H1 (cell line): ENCODE measurements around the gene LAPTM4A. TPM values are rescaled to one million over a fixed set of nuclear protein-coding genes. Genes with fewer than 3 reads are reported as not detected.

Experiments
- CTCF ChIA-PET: fragments of 300-600 bp; sonication (Branson Sonifier 250); formaldehyde crosslinking; loops from one replicate; lab custom pipeline; 2021; ENCODE audit not compliant: partially characterized antibody; lab: Charles Lee
- POLR2A ChIA-PET: fragments of 300-600 bp; sonication (Branson Sonifier 250); formaldehyde crosslinking; loops from one replicate; lab custom pipeline; 2021; ENCODE audit warnings: inconsistent platforms; ENCODE audit not compliant: partially characterized antibody; lab: Charles Lee
- DNase-seq, 2 experiments: peaks; one replicate each; pipeline versions ENCODE4 v3.0.0 to v3.0.0-alpha.2; 2010 to 2022; ENCODE audit warnings: low spot score in 2 of 2, low read depth in 1 of 2, mixed read lengths in 1 of 2
- FAIRE-seq: peaks from 2 replicates; lab custom pipeline; 2011; peaks lifted over from hg19 to GRCh38; lab: Jason Lieb, UNC
- H2AFZ ChIP-seq: 2 replicates; pipeline ENCODE4 v1.8.1; 2012; ENCODE audit warnings: low read length, inconsistent platforms
- H2AK5ac ChIP-seq: 2 replicates; pipeline ENCODE4 v1.6.1; 2013; ENCODE audit warnings: low read depth, low read length
- H2BK120ac ChIP-seq: replicated peaks from 2 replicates; pipeline ENCODE3; 2013; ENCODE audit warnings: low read depth, low read length, inconsistent platforms
- H2BK12ac ChIP-seq: 2 replicates; pipeline ENCODE4 v1.6.1; 2013; ENCODE audit warnings: low read depth, low read length
- H2BK15ac ChIP-seq: 2 replicates; pipeline ENCODE4 v1.6.1; 2013; ENCODE audit warnings: low read length
- H2BK20ac ChIP-seq: 2 replicates; pipeline ENCODE4 v1.6.1; 2013; ENCODE audit warnings: low read length
- H2BK5ac ChIP-seq: 2 replicates; pipeline ENCODE4 v1.6.1; 2013; ENCODE audit warnings: low read depth, low read length
- H3K14ac ChIP-seq: 2 replicates; pipeline ENCODE4 v1.6.1; 2013; ENCODE audit warnings: inconsistent platforms; ENCODE audit not compliant: insufficient read length
- H3K18ac ChIP-seq: 2 replicates; pipeline ENCODE4 v1.6.1; 2013; ENCODE audit warnings: low read length; ENCODE audit errors: extremely low read depth
- H3K23ac ChIP-seq: 2 replicates; pipeline ENCODE4 v1.6.1; 2013; ENCODE audit warnings: inconsistent platforms; ENCODE audit not compliant: insufficient read length
- H3K23me2 ChIP-seq: 2 replicates; pipeline ENCODE4 v1.6.1; 2013; ENCODE audit warnings: low read depth, low read length
- H3K27ac ChIP-seq: 2 replicates; pipeline ENCODE4 v1.6.1; 2011; ENCODE audit warnings: low read depth, low read length, inconsistent platforms
- H3K27me3 ChIP-seq, 4 experiments: replicated peaks in 1 of 4; 1 replicate in 1 of 4; 2 replicates in 3 of 4; pipeline versions ENCODE4 v1.6.1 to v1.8.1; 2011 to 2013; ENCODE audit warnings: low read length in 3 of 4, mild to moderate bottlenecking in 3 of 4, inconsistent platforms in 2 of 4, mixed read lengths in 2 of 4, moderate library complexity in 1 of 4; ENCODE audit not compliant: control insufficient read depth in 3 of 4, insufficient read depth in 3 of 4; ENCODE audit errors: extremely low read depth in 1 of 4
- H3K36me3 ChIP-seq, 4 experiments: 2 replicates each; pipeline versions ENCODE4 v1.6.1 to v1.8.1; 2011 to 2013; ENCODE audit warnings: mild to moderate bottlenecking in 4 of 4, low read length in 3 of 4, moderate library complexity in 2 of 4, control low read depth in 1 of 4, inconsistent platforms in 1 of 4; ENCODE audit not compliant: insufficient read depth in 4 of 4, control insufficient read depth in 2 of 4
- H3K4ac ChIP-seq: replicated peaks from 2 replicates; pipeline ENCODE3; 2013; ENCODE audit warnings: low read length, low read depth, mixed read lengths, inconsistent platforms; ENCODE audit not compliant: insufficient read length
- H3K4me1 ChIP-seq, 4 experiments: replicated peaks in 1 of 4; 1 replicate in 1 of 4; 2 replicates in 3 of 4; pipeline versions ENCODE4 v1.6.1 to v1.8.1; 2011 to 2013; ENCODE audit warnings: low read length in 3 of 4, inconsistent platforms in 2 of 4, mixed read lengths in 1 of 4; ENCODE audit not compliant: insufficient read depth in 4 of 4, control insufficient read depth in 3 of 4
- H3K4me2 ChIP-seq, 2 experiments: 2 replicates each; pipeline versions ENCODE4 v1.6.1 to v1.8.1; 2011 to 2013; ENCODE audit warnings: low read depth in 2 of 2, low read length in 2 of 2, control low read depth in 1 of 2, inconsistent platforms in 1 of 2, mild to moderate bottlenecking in 1 of 2; ENCODE audit not compliant: insufficient read depth in 1 of 2
- H3K4me3 ChIP-seq, 4 experiments: fragments of 200-600, 300-600 bp in 1 of 4; sonication (generic), shearing (Covaris generic), sonication (Bioruptor Twin) in 1 of 4; 2 replicates each; pipeline versions ENCODE4 v1.5.1 to v1.8.1; 2011 to 2016; ENCODE audit warnings: low read length in 4 of 4, low read depth in 3 of 4, control low read depth in 2 of 4, inconsistent platforms in 2 of 4, mild to moderate bottlenecking in 2 of 4, mixed read lengths in 1 of 4, moderate library complexity in 1 of 4; ENCODE audit not compliant: insufficient read depth in 2 of 4; ENCODE audit errors: extremely low read depth in 1 of 4
- H3K56ac ChIP-seq: replicated peaks from 2 replicates; pipeline ENCODE3; 2013; ENCODE audit warnings: low read depth, mild to moderate bottlenecking, mixed read lengths, low read length, inconsistent platforms; ENCODE audit not compliant: insufficient read length
- H3K79me1 ChIP-seq: 2 replicates; pipeline ENCODE4 v1.6.1; 2013; ENCODE audit warnings: low read depth, low read length, control low read depth
- H3K79me2 ChIP-seq, 2 experiments: 2 replicates each; pipeline versions ENCODE4 v1.6.1 to v1.8.1; 2012 to 2013; ENCODE audit warnings: low read length in 2 of 2, mild to moderate bottlenecking in 2 of 2, inconsistent platforms in 1 of 2; ENCODE audit not compliant: insufficient read depth in 2 of 2, control insufficient read depth in 1 of 2
- H3K9ac ChIP-seq, 4 experiments: replicated peaks in 1 of 4; 1 replicate in 1 of 4; 2 replicates in 3 of 4; pipeline versions ENCODE4 v1.6.1 to v1.8.1; 2011 to 2013; ENCODE audit warnings: low read depth in 3 of 4, low read length in 3 of 4, control low read depth in 2 of 4, mild to moderate bottlenecking in 2 of 4, moderate library complexity in 2 of 4, inconsistent platforms in 1 of 4; ENCODE audit errors: extremely low read depth in 1 of 4
- H3K9me3 ChIP-seq, 2 experiments: 2 replicates each; pipeline versions ENCODE4 v1.6.1 to v1.8.1; 2012 to 2013; ENCODE audit warnings: mild to moderate bottlenecking in 2 of 2, moderate library complexity in 2 of 2, control low read depth in 1 of 2, inconsistent platforms in 1 of 2, low read depth in 1 of 2, low read length in 1 of 2, mixed read lengths in 1 of 2; ENCODE audit not compliant: insufficient read depth in 2 of 2
- H4K20me1 ChIP-seq, 2 experiments: replicated peaks in 1 of 2; 2 replicates each; pipeline versions ENCODE3 to v1.8.1; 2011 to 2013; ENCODE audit warnings: inconsistent platforms in 2 of 2, low read length in 2 of 2, mild to moderate bottlenecking in 1 of 2; ENCODE audit not compliant: insufficient read depth in 2 of 2, control insufficient read depth in 1 of 2
- H4K5ac ChIP-seq: 2 replicates; pipeline ENCODE4 v1.6.1; 2013; ENCODE audit warnings: low read length, low read depth, mixed read lengths, inconsistent platforms; ENCODE audit not compliant: insufficient read length
- H4K8ac ChIP-seq: 2 replicates; pipeline ENCODE4 v1.8.0; 2013; ENCODE audit warnings: mild to moderate bottlenecking, moderate library complexity, low read length, inconsistent platforms; ENCODE audit not compliant: insufficient read depth; ENCODE audit errors: extremely low read depth
- H4K91ac ChIP-seq: replicated peaks from 2 replicates; pipeline ENCODE3; 2013; ENCODE audit warnings: low read length, mixed read lengths, inconsistent platforms; ENCODE audit not compliant: insufficient read length
- BRCA1 ChIP-seq: IDR thresholded peaks from 2 replicates; pipeline ENCODE4 v1.6.1; 2012; ENCODE audit warnings: low read depth, low read length, improper control_type of control experiment
- CTBP2 ChIP-seq: IDR thresholded peaks from 2 replicates; pipeline ENCODE4 v1.7.0; 2011; ENCODE audit warnings: borderline replicate concordance, mild to moderate bottlenecking, moderate library complexity, mixed read lengths, low read length; ENCODE audit not compliant: insufficient read depth, insufficient read length
- EGR1 ChIP-seq: IDR thresholded peaks from 2 replicates; pipeline ENCODE4 v1.6.1; 2011; ENCODE audit warnings: low read depth, low read length, borderline replicate concordance
- EZH2 ChIP-seq: fragments of 200-600 bp; sonication (generic); IDR thresholded peaks from 2 replicates; pipeline ENCODE4 v1.7.1; 2012; ENCODE audit warnings: low read depth, mild to moderate bottlenecking, moderate library complexity, low read length, inconsistent platforms; ENCODE audit not compliant: severe bottlenecking
- HDAC6 ChIP-seq: IDR thresholded peaks from one replicate; pipeline ENCODE4 v1.7.1; 2012; ENCODE audit warnings: low read depth, mild to moderate bottlenecking, inconsistent platforms, low read length, moderate library complexity
- JUN ChIP-seq: IDR thresholded peaks from 2 replicates; pipeline ENCODE4 v1.6.1; 2011; ENCODE audit warnings: low read depth, mild to moderate bottlenecking, improper control_type of control experiment, low read length
- KDM4A ChIP-seq: IDR thresholded peaks from one replicate; pipeline ENCODE4 v1.7.1; 2012; ENCODE audit warnings: low read depth, mild to moderate bottlenecking, moderate library complexity, low read length, inconsistent platforms; ENCODE audit not compliant: severe bottlenecking
- RBBP5 ChIP-seq: IDR thresholded peaks from 2 replicates; pipeline ENCODE4 v1.7.1; 2012; ENCODE audit warnings: low read depth, mild to moderate bottlenecking, inconsistent platforms, low read length, moderate library complexity, borderline replicate concordance
- RFX5 ChIP-seq: IDR thresholded peaks from 2 replicates; pipeline ENCODE4 v1.6.1; 2011; ENCODE audit warnings: low read depth, low read length, improper control_type of control experiment, borderline replicate concordance
- SIRT6 ChIP-seq: IDR thresholded peaks from one replicate; pipeline ENCODE4 v1.7.1; 2012; ENCODE audit warnings: low read length, inconsistent platforms
- SIX5 ChIP-seq: IDR thresholded peaks from 2 replicates; pipeline ENCODE4 v1.6.1; 2011; ENCODE audit warnings: mild to moderate bottlenecking, low read depth, low read length
- TBP ChIP-seq: IDR thresholded peaks from 2 replicates; pipeline ENCODE4 v1.6.1; 2011; ENCODE audit warnings: low read depth, low read length, improper control_type of control experiment
- WGBS, 2 experiments: shearing (Covaris generic) in 1 of 2; methylation state at CpG; one replicate each; pipeline versions ENCODE4 v1.1.6 to v1.1.7; 2013 to 2015; ENCODE audit warnings: low lambda C conversion rate in 2 of 2, mixed read lengths in 2 of 2, inconsistent platforms in 1 of 2, low coverage in 1 of 2, missing lambda C conversion rate in 1 of 2; ENCODE audit not compliant: insufficient replicate concordance in 2 of 2, insufficient coverage in 1 of 2, insufficient read length in 1 of 2; ENCODE audit errors: extremely low coverage in 1 of 2, missing lambda C conversion rate in 1 of 2; 5-methylcytosine and 5-hydroxymethylcytosine counted together
- polyA plus RNA-seq, 7 experiments: library from polyadenylated mRNA; depleted of rRNA in 3 of 7; stranded (reverse) in 5 of 7; unstranded in 2 of 7; fragments of >200 nt in 5 of 7; fragments of 200-250 nt in 2 of 7; gene quantifications; 1 replicate in 5 of 7; 2 replicates in 1 of 7; 4 replicates in 1 of 7; pipeline versions ENCODE4 v1.2.1 to v1.2.3, GENCODE V29; 2011 to 2013; ENCODE audit warnings: missing spikeins in 2 of 7, mixed read lengths in 2 of 7
- total RNA-seq: library from RNA; stranded (reverse); fragmentation: NEBNext Ultra II Directional; extraction: Animal tissue kit (Norgen Biotek cat#: 25700); gene quantifications from 2 replicates; pipeline ENCODE4 v1.2.1, GENCODE V29; 2021

The LAPTM4A gene
- total and polyA plus RNA-seq, 2 of the 8 experiments (the other 6 are each of a cell fraction or from before 2014, with no cell fraction given): 193 to 419 TPM

- no peak overlapping the region for H4K91ac ChIP-seq
- ChIA-PET CTCF (interaction anchor here (0.6 to 6.1 kb wide), 4 partner anchors 14 to 71 kb away, joined by 3 to 35 read pairs (median 19); no protein-coding TSS in a partner anchor), POLR2A (interaction anchor here (0.6 to 1.2 kb wide), 2 partner anchors 10 to 25 kb away, joined by 3 read pairs; no protein-coding TSS in a partner anchor)
- no peak overlapping the region for H3K4me2 ChIP-seq
- H3K4me3 ChIP-seq: no peak overlapping the region
- no peak overlapping the region for H4K5ac ChIP-seq
- no peak overlapping the region for H3K14ac ChIP-seq
- H3K27me3 ChIP-seq: no peaks in the 10 kb centered on the region
- H3K23ac ChIP-seq: no peak overlapping the region
- no peak overlapping the region for H3K27ac ChIP-seq
- no peak overlapping the region for H3K4ac ChIP-seq
- FAIRE-seq: no peak
- no peaks in the 10 kb centered on the region for H3K23me2 ChIP-seq
- 0 out of 7 replicates have a peak, but pooled peaks cover 0 to 2% (median 0%) of the 10 kb centered on the region in 4 experiments for H3K4me1 ChIP-seq
- H2AFZ ChIP-seq: no peak overlapping the region
- DNase-seq: no peak
- H3K18ac ChIP-seq: no peak overlapping the region
- H2BK120ac ChIP-seq: no peak overlapping the region
- no peak overlapping the region for H4K8ac ChIP-seq
- H4K20me1 ChIP-seq: peaks cover 3 to 10% of the 10 kb centered on the region in 2 experiments
- H2BK12ac ChIP-seq: no peak overlapping the region
- H3K79me1 ChIP-seq: peaks cover 3% of the 10 kb centered on the region; the same call in 1 of the 2 replicates
- H2AK5ac ChIP-seq: no peak overlapping the region
- no peak overlapping the region for H2BK20ac ChIP-seq
- H3K36me3 ChIP-seq: peaks cover 3 to 41% (median 27%) of the 10 kb centered on the region in 4 experiments; a peak in 7 of 8 replicates
- H2BK15ac ChIP-seq: no peak overlapping the region
- no peaks in the 10 kb centered on the region for H3K9me3 ChIP-seq
- H3K9ac ChIP-seq: no peak overlapping the region
- WGBS, 2 experiments: 88% methylated on average over 8 of the region's 8 CpGs; no CpG with 5 or more reads in 1 of the 2 experiments
- peaks cover 3 to 56% of the 10 kb centered on the region in 2 experiments for H3K79me2 ChIP-seq
- no peak overlapping the region for H3K56ac ChIP-seq
- no peak overlapping the region for H2BK5ac ChIP-seq
- no peak for TF ChIP-seq EZH2
- no peak for TF ChIP-seq BRCA1
- TF ChIP-seq SIX5: no peak
- TF ChIP-seq KDM4A: no peak
- TF ChIP-seq HDAC6: no peak
- TF ChIP-seq CTBP2: no peak
- no peak for TF ChIP-seq SIRT6
- no peak for TF ChIP-seq TBP
- no peak for TF ChIP-seq RBBP5
- no peak for TF ChIP-seq EGR1
- TF ChIP-seq RFX5: no peak
- no peak for TF ChIP-seq JUN
These were observed 10.8 kb downstream of the LAPTM4A start for GRCh38 chr2:20040489-20041172.
